NCI-H345 (cell line): ENCODE data around the gene HIPK4.

ENCODE experiments used
- DNase-seq: peaks from one replicate; lab custom pipeline; 2025; lab: John Stamatoyannopoulos, UW

Gene HIPK4

GRCh38 chr19:40365613-40366401 is 24.2 kb downstream of the HIPK4 start:
- DNase-seq, result no peak

- no peak for DNase-seq
These were observed 25.0 kb downstream of the HIPK4 start for GRCh38 chr19:40365010-40365409.

GRCh38 chr19:40363069-40363468 is 26.9 kb downstream of the HIPK4 start:
- no peak for DNase-seq

GRCh38 chr19:40362160-40362559 is 27.8 kb downstream of the HIPK4 start:
- no peak for DNase-seq

- DNase-seq, result no peak
These were observed 29.2 kb downstream of the HIPK4 start for GRCh38 chr19:40360708-40361241.

GRCh38 chr19:40360020-40360707 is 29.8 kb downstream of the HIPK4 start:
- no peak for DNase-seq

- DNase-seq, result no peak
These were observed 31.2 kb downstream of the HIPK4 start for GRCh38 chr19:40358773-40359172.

- DNase-seq, result no peak
These were observed 32.3 kb downstream of the HIPK4 start for GRCh38 chr19:40357640-40358039.

GRCh38 chr19:40356681-40357595 is 33.0 kb downstream of the HIPK4 start:
- no peak for DNase-seq

GRCh38 chr19:40355975-40356680 is 33.9 kb downstream of the HIPK4 start:
- no peak for DNase-seq

- peak; percentile 64 for DNase-seq
These were observed 40.9 kb downstream of the HIPK4 start for GRCh38 chr19:40348961-40349507.

GRCh38 chr19:40348125-40348913 is 41.7 kb downstream of the HIPK4 start, which contains the start of the genes C19orf47 and PLD3:
Gene C19orf47, minus strand, starts transcription at chr19:40348397. Its CDS starts 6,540 bp downstream, at chr19:40341857.
Gene PLD3, plus strand, starts transcription at chr19:40348695. Its CDS starts 17,789 bp downstream, at chr19:40366484.
- peak; percentile 100 for DNase-seq

- DNase-seq, result no peak
These were observed 45.6 kb downstream of the HIPK4 start for GRCh38 chr19:40344422-40344821.

- DNase-seq, result no peak
These were observed 47.2 kb downstream of the HIPK4 start for GRCh38 chr19:40342644-40343311.

GRCh38 chr19:40341601-40342482 is 48.1 kb downstream of the HIPK4 start:
- no peak for DNase-seq

- no peak for DNase-seq
These were observed 50.8 kb downstream of the HIPK4 start for GRCh38 chr19:40339018-40339728.

- no peak for DNase-seq
These were observed 52.4 kb downstream of the HIPK4 start for GRCh38 chr19:40337594-40337993.

GRCh38 chr19:40337107-40337506 is 52.9 kb downstream of the HIPK4 start:
- no peak for DNase-seq
